ENCODE results near the gene PRDM16.

Gene PRDM16

DNA sequence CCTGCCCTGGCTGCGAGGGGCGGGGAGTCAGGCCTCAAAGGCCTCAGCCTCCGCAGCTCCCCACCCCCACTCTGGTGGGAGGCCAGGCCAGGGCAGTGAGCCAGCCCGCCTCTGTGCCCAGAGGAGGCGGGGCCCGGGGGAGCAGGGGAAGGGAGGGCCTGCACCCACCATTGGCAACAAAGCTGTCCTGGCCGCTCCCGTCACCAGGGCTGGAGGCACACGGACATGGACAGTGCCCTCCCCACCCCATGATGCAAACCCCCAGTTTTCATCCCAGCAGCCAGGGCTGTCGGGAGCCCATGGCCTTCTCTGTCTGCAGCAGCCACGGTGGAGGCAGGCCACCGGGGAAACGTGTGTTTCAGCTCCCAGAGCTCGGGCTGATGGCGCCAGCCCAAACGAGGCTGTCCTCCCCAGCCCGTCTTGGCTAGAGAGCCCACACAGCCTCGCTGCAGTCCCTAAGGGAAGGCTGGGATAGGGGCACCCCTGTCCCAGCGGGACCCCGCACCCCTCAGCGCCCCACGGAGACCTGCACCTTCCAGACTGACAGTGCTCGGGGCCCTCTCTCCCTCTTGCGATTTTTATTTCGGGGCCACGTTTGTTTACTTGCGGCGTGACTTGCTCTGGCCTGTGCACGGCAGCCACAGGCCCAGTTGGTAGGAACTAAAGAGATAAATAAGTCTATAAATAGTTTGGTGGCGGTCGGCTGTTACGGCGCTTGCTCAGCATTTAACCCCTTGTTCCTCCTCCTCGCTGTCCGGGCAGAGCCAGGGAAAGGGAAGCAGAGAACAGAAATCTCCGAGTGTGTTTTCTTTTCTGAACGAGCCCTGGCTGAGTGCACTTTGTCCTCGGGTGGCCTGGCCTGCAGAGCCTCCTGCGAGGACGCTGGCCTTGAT lies 101.8 kb downstream of the PRDM16 start:
- DNase-seq = no peak

- no peak for DNase-seq
Measured at GRCh38 chr1:3171761-3172160, 102.8 kb downstream of the PRDM16 start.

DNA sequence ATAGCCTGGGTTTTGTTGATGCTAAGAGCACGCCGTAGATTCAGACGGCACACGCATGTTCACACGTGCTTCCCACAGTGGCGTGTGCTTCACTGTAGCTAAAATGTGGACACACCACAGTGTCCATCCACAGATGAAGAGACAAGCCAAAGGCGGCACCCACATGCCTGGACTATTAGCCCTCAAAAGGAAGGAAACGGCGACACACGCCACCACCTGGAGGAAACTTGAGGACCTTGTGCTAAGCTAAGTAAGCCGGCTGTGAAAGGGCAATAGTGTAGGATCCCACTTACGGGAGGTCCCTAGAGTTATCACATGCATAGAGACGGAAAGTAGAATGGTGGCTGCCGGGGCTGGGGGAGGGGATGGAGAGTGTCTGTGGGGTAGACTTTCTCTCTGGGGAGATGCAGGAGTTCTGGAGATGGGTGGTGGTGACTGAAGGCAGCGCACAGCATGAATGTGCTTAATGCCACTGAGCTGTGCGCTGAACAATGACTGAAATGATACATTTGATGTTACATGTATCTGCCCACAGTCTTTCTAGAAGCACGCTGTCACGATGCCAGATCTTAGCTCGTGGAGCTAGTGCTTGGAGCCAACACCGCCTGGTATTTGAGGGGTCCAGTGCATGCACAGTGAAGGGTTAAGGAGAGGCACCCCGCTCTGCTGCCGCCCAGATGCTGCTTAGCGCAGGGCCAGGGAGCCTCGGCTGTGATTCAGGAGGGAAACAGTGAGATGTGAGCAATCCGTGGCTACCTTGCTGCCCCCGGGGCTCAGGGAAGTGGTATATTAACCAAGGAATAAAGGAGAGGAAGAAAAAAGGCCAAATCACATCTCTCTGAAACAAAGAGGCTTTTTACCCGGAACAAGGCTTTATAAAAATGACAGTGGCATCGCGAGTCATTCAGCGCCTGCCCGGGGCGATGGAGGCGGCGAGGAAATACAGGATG lies 103.7 kb downstream of the PRDM16 start:
- DNase-seq = no peak

DNA sequence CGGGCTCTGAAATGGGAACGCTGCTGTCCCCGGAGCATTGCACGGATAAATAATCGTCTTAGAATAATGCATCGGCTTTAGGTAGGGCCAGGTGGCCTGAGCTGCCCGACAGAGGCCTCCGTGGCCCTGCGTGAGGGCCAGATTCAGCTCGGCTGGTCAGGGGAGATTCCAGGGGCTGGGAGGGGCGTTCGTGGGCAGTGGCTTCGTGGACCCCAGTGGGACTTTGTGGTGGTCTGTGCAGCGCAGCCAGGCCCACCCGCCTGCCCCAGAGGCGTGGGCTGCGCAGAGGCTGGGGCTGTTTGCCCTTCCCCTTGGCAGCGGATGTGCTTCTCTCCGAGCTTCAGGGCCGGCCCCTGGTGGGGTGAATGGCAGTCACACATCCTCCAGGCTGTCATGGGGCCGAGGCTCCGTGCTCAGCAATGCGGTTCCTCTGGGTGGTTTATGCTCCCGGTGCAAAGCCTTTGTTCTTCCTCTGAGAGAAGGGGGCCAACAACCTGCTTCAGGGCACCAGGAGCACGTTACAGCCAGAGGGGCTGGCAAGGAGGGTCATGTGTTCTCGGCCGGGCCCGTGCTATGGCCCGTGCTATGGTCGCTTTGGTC lies 104.5 kb downstream of the PRDM16 start:
- DNase-seq = no peak

- no peak for DNase-seq
Measured at GRCh38 chr1:3174487-3175247, 105.7 kb downstream of the PRDM16 start.

GRCh38 chr1:3175486-3175885 lies 106.5 kb downstream of the PRDM16 start:
- no peak for DNase-seq

- no peak for DNase-seq
Measured at GRCh38 chr1:3176028-3176427, 107.0 kb downstream of the PRDM16 start.

DNA sequence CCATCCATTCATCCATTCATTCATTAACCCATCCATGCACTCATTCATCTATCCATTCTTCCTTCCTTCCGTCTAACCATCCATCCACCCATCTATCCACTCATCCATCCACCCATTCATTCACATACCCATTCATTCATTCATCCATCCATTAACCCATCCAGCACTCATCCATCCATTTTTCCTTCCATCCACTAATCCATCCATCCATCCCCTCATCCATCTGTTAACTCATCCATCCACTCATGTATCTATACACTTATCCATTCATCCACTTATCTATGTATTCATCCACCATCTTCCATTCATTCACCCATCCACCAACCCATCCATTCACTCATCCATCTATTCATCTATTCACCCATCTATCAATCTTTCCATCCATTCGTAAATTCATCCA lies 107.8 kb downstream of the PRDM16 start:
- no peak for DNase-seq

- DNase-seq = no peak
Measured at GRCh38 chr1:3178279-3178678, 109.3 kb downstream of the PRDM16 start.

GRCh38 chr1:3179471-3179870 lies 110.5 kb downstream of the PRDM16 start:
- DNase-seq = no peak

- DNase-seq = no peak
Measured at GRCh38 chr1:3180915-3181314, 111.9 kb downstream of the PRDM16 start.

GRCh38 chr1:3181956-3182355 lies 113.0 kb downstream of the PRDM16 start:
- DNase-seq = no peak

DNA sequence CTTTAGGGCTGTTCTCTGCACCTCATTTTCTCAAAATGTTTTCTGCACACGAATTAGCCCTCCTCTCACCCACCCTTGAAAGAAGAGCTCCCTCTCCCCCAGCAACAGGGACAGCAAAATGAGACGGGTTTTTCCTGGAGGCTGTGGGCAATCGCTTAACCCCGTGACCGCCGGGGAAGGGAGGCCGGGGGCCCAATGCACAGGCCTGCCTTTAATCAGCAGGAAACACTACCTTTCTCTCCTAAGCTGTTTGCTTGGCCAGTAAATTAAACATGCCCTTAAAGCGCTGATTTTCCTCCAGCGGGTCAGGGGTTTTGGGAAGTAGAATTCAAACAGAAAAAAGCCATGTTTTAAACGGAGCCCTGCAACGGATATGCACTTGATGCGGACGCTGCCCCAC lies 114.4 kb downstream of the PRDM16 start:
- DNase-seq = no peak

GRCh38 chr1:3183813-3184212 lies 114.8 kb downstream of the PRDM16 start:
- no peak for DNase-seq

DNA sequence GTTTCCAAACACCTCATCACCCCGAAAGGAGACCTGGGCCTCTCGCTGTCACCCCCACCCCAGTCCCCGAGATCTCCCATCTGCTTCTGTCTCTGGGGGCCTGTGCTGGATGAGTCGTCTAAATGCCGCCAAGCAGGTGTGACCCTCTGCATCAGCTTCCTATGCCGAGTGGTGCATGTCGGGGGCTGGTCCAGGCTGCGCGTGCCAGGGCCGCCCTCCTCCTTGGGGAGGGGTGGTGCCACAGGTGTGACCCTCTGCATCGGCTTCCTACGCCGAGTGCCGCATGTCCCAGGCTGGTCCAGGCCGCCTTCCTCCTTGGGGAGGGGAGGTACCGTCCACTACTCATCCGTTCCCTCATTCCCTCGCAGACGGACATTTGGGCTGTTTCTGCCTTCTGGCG lies 115.7 kb downstream of the PRDM16 start:
- DNase-seq = no peak

- no peak for DNase-seq
Measured at GRCh38 chr1:3185896-3186525, 117.0 kb downstream of the PRDM16 start.

GRCh38 chr1:3186526-3186921 lies 117.5 kb downstream of the PRDM16 start:
- no peak for DNase-seq

DNA sequence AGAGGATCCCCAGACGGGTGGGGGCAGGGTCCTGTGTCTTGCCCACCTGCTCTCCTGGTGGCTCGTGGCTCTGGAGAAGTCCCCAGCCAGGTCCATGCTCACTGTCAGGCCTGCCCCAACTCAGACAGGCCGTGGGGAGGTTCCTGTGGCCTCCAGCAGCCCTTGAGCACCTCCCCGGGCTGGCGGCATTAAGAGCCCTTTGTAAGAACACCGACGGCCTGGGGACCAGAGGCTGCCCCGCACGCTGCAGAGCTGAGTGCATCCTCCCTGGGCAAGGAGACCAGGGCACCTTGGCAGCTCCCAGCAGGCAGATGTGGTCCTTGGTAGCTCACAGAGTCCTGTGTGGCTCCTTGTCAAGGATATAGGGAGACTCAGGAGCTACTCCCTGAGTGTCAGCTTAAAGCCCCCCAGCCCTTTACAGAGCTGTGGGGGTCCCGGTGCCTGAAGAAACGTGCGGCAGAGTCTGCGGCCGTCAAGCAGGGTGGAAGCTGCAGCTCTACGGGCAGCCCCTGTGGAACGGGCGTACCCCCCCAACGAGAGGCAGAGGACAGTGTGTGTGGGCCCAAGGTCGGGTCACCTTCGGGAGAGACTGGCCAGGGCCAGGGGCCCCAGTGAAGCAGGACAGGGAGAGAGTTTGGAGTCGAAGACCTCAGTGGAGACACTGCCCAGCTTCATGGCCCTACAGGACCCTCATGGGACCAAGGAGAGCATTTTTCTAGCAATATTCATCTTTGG lies 118.6 kb downstream of the PRDM16 start:
- DNase-seq = no peak

DNA sequence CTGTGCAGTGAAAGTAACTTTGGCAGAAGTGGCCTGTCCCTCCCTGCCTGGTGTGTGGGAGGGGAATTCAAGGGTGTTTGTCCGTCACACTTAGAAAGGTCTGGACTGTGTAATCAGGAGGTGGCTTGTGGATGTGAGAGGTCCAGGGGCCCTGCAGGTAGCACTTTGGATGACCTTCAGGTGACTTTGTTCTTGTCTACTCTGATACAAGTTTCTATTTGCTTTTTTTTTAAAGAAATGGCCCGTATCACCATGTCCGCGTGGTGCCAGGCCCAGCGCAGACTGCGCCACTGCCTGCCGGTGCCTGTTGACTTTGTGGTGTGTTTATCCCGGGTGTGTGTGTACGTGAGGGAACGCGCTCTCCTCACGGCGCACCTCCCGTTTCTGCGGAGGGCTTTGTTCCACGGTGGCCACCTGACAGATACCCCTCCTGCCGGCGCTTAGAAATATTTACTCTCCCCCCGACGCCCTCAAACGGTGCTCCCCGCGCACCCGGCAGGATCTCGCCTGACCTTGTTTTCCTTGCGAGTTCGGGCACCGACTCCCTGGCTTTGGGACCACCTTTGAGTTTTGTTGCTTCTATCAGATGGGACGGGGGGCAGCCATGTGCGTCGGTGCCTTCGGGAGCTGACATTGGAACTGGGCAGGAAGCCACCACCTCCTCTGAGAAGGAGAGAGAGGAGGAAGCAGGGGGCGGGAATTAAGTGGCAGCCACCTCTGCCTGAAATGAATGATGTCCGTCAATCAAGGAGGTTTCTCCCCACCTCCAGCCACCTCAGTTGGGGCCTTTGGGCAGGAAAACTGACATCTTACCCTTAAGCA lies 119.4 kb downstream of the PRDM16 start:
- DNase-seq = no peak

DNA sequence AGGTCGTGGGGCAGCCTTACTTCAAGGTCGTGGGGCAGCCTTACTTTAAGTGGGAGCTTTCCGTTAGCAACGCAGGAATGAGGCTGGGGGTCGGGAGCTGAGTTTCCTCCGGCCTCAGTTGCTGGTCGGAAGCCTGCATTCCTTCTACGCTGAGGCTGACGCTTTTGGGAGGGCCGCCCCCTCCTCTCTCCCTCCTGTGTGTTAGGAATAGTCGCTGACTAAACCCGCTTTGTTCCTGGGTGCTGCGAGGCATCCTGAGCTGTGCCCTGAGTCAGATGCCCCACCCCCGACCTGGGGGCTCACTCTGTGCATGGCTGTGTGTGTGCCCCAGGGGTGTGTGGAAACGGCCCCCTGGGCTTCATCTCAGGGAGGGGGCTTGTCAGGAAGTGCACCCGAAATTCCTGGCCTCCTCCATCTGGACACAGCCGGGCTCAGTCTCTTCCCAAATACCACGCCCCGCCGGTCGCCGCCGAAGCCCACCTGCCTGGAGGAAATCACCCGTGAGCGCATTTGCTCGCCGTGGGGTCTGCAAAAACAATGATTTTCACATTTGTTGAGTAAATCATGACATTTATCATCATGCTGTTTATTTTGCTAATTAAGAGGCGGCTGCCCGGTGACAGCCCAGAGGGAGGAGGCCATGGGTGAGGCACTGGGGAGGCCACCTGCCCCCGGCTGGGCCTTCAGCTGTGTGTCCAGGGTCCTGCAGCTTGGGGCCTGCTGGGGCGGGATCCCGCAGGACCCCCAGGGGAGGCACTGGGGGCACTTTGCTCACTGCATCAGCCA lies 121.4 kb downstream of the PRDM16 start:
- DNase-seq = no peak

All from DMS53 (cell line).